NCI-H748 treated with DMSO at 0.1 percent for 48 hours (cell line): ENCODE results near the gene ADPGK.
"Not testable (repeated sequence)": the region's sequence is repeated elsewhere in the genome, so short reads cannot be mapped to it uniquely, and the experiment has no call there.

Source experiments
- DNase-seq: peaks from one replicate; lab custom pipeline; 2025; lab: John Stamatoyannopoulos, UW

The ADPGK gene

DNA sequence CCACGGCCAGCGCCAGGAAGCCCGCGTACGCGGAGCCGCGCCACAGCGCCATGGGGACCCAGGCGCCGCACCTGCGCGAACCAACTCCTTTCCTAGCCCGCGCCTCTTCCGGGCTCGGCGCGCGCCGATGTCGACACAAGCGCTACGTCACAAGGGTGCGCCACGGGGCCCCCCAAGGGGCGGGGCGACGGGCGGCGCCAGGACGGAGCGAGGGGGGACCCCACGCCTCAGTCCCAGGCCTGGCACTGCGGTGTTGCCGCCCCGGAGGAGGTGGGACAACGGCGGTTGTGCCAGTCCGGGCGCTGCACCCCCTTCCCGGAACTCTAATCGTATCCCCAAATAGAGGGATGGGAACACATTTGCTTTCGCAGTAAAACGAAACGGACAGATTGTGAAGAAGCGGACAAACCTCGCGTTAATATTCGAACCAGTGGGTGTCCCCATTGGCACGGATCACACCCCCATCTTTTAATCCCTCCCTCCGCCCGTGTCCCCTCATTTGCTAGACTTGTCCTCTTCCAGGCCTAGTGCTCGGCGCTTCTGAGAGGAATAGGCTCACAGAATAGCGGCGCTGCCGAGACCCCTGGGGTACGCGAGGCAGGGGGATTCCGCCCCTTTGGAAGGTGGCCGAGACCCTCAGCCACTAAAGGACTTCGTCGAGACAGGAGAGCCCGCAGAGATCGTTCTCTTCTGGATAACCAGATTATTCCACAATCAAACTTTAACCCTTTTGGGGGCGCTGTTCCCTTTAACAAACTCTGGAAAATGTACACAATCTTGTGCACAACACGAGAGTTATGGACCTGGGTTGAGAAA lies at the start of gene ADPGK:
ADPGK (minus strand) TSS at position 119 of the 816 bp plus-strand sequence; CDS start at position 52, 67 bp downstream.
- DNase-seq, result peak; percentile 53

DNA sequence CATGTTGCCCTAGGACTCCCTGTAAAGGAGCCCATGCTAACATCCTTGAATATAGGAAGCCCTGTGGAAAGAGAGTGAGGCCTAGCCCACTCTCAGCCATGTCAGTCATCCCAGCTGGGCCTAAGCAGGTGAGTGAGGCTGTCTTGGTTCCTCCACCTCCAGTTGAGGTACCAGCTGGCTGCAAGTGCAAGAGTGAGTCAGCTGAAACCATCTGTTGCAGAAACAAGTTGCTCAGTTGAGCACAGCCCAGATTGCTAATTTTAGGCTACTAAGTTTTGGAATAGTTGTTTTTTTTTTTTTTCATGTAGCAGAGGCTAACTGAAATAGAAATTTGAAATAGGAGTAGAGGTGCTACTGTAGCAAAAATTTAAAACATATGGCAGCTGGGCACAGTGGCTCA lies 43.7 kb upstream of the ADPGK start:
- no peak for DNase-seq

DNA sequence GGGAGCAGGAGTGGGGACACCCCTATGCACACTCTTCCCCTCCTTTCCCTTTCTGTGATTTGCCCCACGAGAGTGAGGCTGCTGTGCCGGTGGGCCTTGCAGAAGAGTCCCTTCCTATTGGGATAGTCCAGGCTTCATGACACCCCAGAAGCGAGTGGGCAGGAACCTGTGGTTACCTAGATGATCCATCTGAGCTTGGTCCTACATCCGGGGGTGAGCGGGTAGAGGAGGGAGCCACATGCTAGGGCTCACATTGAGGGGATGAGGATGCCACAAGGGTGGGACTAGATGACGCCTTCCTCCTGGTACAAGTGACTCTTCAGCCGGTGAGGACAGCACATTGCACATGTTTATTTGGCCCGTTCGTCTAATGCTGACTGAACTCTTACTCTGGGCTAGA lies 43.1 kb upstream of the ADPGK start:
- no peak for DNase-seq

DNA sequence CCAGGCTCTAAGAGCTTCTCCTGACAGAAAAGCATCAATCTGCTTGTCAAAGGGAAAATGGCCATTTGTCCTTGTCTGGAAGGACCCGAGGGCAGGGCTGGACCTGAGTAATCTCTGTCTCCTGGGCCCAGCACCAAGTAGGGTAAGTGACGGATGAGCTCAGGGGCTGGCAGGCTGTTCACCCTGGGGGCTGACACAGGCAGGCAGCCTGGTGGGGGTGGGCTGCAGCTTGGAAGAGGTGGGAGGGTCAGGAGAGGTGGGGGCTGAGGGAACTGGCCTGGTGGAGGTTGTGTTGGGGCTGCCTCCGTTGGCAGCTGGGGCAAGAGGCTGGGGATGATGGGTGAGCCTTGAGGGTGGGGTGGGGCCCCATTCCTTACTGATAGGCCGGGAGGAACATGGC lies 42.3 kb upstream of the ADPGK start:
- no peak for DNase-seq

DNA sequence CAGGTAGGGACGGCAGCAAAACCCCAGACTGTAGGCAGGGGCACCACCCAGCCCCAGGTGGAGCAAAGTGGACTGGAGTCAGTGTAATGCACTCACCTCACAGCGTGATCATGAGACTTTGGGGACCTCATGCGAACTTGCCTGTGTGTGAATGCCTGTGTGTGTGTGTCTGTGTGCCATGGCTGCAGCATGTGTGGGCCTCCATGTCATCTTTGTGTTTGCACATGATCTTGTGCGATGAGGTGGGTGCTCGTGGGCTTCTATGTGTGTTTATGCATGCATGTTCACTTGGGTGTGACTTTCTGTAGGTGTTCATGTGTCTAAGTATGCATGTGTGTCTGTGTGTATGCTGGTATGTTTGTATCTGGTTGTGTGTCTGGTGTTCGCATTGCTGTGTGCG lies 41.2 kb upstream of the ADPGK start:
- no peak for DNase-seq

DNA sequence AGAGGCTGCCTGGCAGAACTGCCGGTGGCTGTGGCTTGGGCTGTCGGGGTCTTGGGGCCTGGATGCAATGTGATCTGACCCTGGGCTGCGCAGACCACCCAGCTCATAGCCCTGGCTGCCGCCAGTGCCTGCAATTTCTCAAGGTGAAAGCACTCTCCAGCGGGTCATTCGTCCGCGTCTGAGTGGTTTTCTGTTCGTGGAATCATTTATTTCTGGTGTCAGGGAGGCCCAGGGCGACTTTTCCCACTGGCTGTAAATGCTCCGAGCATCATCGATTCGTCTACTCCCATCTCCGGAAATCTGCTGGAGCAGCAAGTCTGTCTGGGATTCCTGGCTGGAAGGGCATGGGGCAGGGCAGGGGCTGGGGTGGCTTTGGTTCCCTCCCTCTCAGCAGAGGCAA lies 40.6 kb upstream of the ADPGK start:
- DNase-seq, result no peak

DNA sequence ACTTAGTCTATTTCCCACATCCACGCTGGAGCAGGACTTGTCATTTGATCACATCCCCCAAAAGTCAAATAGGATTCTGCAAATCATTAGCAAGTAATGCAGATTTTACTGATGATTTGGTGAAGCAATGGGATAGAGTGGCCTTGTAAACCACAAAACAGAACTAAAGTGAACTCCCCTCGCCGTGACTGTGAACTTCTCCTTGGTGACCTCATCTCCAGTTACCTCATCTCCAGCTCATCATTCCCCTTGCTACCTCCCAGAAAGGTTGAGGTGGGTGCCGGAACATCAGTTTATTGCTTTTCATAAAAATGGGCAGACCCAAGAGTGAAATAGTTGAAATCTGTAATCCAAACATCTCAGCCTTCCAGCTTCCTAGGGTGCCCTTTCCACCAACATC lies 36.7 kb upstream of the ADPGK start:
- no peak for DNase-seq

DNA sequence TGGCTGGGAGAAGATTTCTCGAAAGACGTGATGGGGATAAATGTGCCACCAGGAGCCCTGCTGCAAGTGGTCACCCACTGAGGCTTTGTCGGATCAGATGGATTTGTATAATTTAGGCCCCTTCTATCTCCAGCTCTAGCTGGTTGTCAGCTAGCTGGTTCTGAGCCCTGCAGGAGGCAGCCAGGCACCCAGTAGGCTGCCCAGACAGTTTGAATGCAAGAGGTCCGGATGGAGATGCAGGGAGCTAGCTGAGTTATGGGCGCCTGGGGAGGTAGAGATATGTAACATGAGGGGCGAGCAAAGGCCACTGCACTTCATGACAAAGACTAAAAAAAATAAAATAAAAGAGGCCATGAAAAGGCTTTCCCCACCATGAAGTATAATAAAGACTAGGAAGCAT lies 35.1 kb upstream of the ADPGK start:
- DNase-seq, result no peak

DNA sequence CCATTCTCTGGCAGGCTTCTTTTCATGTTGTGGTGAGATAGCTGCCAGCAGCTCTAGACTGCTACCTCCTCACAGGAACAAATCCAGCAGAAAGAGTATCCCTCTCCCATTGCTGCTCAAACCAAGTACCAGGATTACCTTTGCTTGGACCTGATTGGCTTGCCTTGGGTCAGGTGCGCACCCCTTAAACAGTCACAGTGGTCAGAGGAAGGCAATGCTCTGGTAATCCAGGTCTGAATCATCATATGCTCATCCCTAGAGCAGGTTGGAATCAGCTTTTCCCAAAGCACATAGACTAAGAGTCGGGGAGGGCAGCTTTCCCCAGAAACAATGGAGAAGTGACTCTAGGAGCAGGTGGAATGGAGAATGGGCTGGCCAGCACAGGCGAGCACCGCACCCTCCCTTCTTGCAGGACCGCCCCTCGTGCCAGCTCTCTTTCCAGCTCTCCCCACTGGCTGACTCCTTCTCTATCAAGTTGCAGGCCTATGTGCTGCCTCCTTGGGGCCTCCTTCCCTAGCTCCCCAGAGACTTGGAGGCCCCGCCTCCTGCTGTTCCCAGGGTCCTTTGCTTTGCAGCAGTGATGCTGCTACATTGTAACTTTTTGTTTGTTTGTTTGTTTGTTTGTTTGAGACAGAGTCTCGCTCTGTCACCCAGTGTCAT lies 29.9 kb upstream of the ADPGK start:
- no peak for DNase-seq

DNA sequence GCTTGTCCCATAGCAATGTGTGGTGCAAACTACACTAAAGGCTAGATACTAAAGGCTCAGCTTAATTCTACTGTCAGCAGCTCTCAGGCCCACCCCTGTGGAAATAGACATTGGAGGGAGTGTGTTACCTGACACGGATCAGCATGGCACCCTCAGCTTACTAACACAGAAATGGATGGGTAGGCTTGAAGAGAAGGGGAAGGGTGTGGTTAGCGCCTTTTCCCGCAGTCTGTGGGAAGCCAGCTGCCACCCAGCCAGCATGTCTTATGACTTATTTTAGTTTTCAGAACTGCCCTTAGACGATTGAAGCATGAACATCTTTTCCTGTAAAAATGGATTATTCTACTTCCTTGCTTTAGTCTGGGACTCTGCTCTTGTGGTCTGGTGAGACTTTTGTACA lies 25.8 kb upstream of the ADPGK start:
- DNase-seq, result no peak

DNA sequence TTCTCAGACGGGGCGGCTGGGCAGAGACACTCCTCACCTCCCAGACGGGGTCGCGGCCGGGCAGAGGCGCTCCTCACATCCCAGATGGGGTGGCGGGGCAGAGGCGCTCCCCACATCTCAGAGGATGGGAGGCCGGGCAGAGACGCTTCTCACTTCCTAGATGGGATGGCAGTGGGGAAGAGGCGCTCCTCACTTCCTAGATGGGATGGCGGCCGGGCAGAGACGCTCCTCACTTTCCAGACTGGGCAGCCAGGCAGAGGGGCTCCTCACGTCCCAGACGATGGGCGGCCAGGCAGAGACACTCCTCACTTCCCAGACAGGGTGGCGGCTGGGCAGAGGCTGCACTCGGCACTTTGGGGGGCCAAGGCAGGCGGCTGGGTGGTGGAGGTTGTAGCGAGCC lies 23.8 kb upstream of the ADPGK start:
- not testable (repeated sequence) for DNase-seq

DNA sequence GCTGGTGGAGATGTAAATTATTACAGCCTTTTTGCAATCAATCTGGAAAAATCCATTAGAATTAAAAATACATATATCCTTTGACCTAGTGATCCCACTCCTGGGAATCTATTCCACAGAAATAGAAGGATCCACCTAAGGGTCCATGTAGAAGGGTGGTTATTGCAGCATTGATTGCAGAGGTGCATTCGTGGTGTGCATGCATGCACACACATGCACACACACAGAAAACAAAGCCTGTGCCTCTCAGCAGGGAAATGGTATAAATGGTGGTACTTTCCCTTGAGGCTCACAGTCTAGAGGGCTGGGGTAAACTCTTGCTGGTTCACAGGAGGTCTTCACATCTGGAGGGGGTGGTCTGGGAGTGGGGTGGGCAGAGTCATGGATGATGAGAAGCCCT lies 19.4 kb upstream of the ADPGK start:
- no peak for DNase-seq

DNA sequence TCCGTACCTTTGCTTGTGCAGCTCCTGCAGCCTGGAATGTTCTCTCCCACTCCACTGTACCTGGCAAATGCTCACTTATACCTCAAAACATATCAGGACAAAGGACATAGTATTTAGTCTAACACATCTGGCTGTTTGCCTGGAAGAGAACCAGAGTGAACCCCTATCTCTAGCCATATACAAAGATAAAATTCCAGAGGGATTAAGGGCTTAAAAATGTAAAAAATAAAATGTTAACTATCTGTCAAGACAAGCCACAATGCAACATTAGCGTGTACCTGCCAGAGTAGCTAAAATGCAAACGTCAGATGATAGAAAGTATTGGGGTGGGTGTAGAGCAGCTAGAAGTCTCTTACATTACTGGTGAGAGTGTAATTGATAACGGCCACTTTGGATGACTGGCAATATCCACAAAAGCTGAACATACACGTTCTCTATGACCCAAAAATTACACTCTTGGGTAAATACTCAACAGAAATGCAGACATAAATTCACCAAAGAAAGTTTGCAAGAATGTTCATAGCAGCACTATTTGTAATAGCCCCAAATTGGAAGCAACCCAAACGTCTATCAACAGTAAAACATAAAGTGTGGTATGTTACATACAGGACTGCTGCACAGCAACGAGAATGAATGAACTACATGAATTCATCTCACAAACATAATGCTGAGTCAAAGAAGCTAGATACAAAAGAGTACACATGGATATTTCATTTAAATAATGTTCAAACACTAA lies 18.2 kb upstream of the ADPGK start:
- DNase-seq, result no peak

DNA sequence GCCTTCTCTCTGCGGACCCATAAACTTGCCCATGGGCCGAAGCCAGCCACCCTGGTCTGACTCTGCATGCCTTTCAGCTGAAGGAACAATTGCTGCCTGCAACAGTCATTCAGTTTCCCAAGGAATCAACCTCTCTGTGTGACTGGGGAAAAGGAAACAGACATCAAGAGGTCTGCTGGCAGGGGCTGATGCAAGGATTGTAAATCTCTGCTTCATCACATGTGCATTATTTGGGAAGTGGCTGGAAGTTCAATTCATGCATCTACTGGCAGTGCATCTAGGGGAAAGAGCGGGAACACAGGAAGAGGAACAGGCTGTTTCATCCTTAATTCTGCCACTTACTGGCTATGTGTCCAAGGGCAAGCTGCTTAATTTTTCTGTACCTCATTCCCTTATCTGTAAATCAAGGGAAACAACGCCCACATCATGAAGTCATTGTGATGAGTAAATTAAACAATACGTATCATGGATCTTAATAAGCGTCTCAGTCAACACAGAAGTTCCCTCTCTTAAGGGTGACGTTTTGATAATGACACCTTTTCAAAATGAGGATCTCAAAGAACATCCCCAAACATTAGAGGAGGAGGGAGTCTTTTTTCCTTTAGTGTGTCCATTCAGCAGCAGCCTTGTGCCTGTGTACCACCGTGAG lies 17.4 kb upstream of the ADPGK start:
- DNase-seq, result no peak

DNA sequence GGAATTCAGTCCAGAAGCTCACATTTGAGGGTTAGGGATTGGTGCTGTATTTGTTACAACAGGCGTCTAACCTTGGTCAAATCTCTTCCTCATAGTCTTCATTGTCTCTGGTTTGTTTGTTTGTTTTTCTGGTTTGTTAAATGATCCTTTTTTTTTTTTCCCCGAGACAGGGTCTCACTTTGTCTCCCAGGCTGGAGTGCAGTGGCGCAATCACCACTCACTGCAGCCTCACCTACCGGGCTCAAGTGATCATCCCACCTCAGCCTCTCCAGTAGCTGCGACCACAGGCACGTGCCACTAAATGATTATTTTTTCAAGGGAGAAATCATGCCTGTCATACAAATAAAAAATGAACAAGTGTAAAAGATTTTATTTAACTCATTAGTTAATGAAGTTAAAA lies 14.3 kb upstream of the ADPGK start:
- no peak for DNase-seq

DNA sequence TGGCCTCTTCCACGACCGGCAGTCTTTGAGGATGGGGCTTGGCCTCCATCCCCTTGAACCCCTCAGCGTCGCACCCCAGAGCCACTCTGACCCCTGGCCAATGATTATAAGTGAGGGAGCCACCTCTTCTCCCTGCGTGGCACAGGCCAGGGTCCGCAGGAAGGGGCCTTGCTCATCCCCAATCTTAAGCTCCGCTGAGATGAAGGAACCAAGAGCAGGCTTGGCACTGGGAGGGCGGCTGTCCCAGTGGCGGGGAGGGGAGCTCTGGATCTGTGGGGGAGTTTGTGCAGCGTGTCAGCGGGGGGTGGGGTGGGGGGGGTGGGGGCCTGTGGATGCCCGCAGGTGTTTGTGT lies 13.8 kb upstream of the ADPGK start:
- DNase-seq, result no peak

DNA sequence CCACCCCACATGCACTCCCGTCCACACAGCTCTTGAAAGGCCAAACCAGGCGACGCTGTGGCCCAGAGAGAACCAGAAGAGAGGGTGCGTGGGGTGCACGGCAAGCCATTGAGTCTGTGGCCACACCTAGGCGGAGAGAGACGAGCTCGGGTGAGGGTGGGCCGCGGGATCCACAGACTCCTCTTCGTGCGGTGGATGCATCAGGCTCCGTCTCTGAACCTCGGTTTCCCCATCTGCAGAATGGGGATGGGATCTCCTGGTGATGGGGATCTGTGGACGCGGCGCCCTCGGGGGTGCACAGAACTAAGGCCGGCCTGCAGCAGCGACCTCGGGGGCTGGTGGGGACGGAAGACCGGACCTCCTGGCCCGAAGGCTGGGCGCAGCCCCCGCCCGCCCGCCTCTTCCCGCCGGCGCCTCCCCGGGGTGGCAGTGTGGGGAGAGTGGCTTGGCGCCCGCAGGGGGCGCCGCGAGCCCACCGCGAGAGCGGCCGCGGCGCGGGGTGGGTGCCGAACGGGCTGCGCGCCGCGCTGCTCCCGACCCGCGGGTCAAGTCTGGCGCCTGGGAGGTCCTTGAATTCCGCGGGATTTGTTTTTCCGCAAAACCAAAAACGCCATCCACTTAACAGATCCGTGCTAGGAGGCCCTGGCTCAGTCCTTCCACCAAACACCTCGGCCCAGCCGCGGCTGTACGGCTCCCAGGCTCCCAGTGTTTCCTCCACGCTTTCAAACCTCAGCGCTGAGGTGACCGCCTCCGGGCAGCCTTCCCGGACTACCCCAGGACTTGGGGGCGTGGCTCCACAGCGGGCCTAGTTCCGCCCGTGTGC lies 13.2 kb upstream of the ADPGK start:
- DNase-seq, result no peak

DNA sequence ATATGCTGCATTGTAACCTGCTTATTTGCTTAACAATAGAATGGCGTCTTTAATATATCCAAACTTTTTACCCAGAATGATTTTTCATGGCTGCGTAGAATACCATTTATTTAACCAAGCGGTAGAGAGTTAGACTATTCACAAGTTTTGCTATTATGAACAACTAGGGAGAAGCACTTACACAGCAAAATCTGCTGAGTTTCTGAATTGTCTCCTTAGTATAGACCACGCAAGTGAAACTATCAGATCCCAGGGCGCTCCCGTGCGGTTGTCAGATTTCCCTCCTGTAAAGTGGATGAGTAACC lies 12.6 kb upstream of the ADPGK start:
- no peak for DNase-seq

DNA sequence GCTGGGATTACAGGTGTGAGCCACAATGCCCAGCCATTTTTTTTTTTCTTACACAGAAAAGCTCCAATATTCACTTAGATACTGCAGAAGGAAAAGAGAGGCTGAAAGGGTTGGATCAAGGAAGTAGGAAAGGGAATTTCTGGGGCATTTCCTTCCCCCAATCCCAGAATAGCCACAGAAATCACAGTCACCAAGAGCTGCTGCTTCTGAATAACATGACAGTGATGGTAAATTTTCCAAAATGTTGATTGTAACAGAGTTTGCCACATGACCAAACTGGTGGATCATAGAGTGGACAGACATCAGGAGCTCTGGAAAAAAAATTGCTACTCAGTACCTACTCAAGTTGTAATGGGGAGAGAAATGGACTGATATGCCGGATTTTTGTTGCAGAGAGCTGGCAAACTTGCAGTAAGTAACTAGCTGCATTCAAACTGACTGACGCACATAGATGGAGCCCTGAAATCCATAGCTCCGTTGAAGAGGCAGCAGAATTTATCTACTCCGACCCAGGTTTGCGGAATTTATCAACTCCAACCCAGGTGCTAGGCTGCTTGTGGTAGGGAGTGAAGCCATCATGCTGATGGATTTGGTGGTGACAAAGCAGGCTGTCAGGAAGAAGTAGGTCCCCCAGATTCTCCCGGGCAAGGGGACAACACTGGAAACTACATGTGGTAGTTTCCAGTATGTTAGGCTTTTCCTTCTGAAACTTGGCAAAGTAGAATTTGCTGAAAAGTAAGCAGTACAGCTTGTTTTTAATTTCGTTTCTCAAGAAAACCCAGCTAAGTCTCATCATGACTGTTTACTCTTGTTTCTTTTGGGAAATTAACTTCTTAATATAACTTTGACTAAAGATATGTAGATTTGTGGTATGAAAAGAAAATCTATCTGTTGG lies 10.5 kb upstream of the ADPGK start:
- no peak for DNase-seq

DNA sequence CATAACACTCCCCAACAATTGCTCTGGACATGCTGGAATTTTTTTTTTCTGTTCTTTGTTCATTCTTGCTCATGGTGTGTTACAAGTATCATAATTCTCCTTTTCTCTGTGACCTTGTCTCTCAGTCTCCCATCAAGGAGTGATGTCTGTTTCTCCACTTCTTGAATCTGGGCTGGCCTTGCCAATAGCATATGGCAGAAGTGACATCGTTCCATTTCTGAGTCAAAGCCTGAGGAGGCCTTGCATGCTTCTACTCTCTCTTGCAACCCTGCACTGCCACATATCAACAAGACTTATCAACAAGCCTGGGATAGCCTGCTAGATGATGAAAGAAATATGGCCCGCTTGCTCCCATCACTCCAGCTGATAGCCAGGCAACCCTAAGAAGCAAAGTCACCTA lies 8.9 kb upstream of the ADPGK start:
- no peak for DNase-seq
